Stimulated activated CD8-positive, alpha-beta memory T cell treated with anti-CD3 and anti-CD28 coated beads, Interleukin-7, amount 100 ng/mL, for 4 hours (primary cell): ENCODE results near the gene FIS1.
"Not testable (repeated sequence)": the region's sequence is repeated elsewhere in the genome, so short reads cannot be mapped to it uniquely, and the experiment has no call there.

Source experiments
- DNase-seq, 2 donors: peaks; one replicate each; pipeline ENCODE4 v3.0.0-alpha.2; 2020; ENCODE audit warnings: low read depth in 2 of 2

FIS1 gene

GRCh38 chr7:101244375-101245146 lies at the start of gene FIS1:
TSS of gene FIS1 (minus strand) at chr7:101245081. CDS start at chr7:101245004, 77 bp downstream.
- DNase-seq, result peak; percentile 81 to 92

DNA sequence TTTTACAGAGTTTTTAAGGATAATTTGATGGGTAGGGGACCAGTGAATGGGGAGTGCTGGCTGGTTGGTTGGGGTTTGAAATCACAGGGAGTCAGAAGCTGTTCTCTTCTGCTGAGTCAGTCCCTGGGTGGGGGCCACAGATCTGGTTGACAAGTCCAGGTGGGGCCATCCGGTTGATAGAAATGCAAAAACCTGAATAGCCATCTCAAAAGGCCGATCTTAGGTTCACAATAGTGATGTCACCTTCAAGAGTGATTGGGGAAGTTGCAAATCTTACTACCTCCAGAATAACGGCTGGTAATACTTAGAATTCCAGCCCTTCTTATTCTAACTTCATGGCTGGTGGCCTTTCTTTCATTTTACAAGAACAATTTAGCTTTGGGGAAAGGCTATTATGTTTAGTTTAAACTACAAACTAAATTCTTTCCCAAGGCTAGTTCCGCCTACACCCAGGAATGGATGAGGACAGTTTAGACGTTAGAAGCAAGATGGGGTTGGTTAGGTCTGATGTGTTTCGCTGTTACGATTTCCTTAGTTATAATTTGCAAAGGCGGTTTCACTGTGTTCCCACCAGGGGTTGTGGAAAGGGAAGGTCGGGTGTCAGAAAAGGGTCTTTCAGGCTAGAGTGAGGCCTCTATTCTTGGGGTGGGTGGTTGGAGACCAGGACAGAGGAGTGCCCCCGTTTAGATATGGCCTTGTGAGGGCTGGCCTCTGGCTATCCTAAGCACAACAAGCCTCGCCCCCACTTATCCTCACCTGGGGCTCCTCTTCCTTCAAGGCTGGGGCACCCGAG lies 49.4 kb upstream of the FIS1 start:
- DNase-seq, result no peak

DNA sequence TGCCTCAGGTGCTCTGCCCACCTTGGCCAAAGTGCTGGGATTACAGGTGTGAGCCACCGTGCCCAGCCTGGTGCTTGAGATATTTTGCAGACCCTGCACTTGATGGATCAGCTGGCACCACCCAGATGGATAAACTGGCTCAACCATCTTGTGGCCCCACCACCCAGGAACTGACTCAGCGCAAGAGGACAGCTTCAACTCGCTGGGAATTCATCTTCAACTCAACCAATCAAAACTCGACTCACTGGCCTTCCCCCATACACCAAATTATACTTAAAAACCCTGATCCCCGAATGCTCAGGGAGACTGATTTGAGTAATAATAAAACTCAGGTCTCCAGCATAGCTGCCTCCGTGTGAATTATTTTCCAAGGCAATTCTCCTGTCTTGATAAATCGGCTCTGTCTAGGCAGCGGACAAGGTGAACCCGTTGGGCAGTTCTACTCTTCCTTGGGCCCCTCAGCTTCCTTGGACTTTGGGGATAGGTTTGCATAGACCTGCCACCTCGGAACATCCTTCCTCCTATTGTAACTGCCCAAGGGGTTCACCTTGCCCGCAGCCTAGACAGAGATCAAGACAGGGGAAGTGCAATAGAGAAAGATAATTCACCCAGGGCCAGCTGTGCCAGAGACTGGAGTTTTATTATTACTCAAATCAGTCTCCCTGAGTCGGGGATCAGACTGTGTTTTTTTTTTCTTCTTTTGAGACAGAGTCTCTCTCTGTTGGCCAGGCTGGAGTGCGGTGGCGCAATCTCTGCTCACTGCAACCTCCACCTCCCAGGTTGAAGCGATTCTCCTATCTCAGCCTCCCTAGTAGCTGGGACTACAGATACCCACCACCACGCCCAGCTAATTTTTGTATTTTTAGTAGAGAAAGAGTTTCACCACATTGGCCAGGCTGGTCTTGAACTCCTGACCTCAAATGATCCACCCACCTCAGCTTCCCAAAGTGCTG lies 48.5 kb upstream of the FIS1 start:
- DNase-seq, result not testable (repeated sequence)

DNA sequence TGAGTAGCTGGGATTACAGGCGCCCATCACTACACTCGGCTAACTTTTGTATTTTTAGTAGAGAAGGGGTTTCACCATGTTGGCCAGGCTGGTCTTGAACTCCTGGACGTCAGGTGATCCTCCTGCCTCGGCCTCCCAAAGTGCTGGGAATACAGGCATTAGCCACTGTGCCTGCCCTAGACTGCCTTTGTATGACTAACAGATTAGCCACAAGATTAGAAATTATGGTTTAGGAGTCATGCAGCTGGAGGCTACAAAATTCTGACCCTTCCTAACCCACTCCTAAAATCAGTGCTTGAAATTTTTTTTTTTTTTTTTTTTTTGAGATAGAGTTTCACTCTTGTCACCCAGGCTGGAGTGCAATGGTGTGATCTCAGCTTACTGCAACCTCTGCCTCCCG lies 47.7 kb upstream of the FIS1 start:
- not testable (repeated sequence) for DNase-seq

DNA sequence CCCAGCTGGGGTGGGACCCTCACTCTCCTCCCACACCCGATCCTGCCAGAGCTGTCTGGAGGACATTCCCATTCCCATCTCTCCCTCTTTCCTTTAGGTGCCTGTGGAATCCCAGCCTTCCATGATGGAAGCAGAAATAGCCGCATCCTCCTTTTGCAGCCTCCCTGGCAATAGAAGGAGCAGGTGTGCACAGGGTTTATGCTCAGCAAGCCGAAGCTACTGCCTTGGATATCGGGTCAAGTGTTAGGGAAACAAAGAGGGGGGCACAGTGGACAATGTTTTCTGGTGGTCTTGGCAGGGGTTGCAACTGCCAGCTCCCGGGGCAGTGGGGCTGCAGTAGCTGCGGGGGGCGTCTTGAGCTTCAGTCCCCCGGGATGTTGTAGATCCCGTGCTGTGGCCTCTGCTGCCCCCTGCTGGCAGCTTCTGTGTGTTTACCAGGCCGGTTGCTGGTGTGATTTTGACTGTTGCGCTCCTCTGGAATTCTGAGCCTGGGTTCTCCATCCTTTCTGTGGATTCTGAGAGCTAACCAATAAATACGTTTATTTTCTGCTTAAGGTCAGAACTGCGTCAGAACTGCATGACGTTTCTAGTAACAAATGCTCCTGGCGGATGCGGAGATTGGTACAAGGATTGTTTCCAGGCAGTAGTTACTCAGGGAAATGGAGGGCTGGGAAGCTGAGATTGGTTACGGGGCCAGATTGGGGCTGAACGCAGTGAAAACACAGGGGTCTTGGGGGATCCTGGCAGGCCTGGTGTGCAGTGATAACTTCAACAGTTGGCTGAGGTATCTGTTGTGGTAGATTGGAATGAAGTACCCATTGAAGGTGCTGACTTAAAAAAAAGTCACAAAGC lies 45.5 kb upstream of the FIS1 start:
- DNase-seq, result peak; percentile 20 to 42

DNA sequence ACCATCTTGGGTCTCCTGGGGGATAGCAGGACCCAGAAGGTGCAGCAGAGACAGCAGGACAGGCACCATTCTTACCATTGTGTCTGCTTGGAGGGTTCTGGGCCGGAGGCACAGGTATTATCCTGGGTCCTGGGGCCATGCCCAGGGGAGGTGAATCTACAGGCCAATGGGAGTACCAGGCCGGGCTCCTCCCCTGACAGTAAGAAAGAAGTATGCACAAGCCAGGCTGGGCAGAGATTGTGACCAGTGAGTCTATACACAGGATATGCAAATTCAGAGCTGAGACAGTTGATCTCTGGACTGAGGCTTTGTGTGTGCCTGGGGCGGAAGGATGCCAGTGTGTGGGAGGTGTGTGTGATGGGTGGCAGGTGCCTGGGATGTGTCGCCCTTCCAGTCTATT lies 44.8 kb upstream of the FIS1 start:
- not testable (repeated sequence) for DNase-seq

DNA sequence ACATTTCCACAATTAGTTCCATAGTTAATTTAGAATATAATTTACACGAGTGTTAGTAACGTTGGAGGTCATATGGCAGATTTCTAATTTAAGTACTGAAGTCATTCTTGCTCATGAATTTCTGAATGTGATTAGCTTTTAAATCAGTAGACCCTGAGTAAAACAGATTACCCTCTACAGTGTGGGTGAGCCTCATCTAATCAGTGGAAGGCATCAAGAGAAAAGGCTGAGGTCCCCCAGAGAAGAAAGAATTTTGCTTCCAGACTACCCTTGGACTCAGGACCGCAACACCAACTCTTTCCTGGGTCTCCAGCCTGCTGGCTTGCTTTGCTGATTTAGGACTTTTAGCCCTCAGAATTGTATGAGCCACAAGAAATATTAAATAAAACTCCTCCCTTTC lies 43.6 kb upstream of the FIS1 start:
- no peak for DNase-seq

DNA sequence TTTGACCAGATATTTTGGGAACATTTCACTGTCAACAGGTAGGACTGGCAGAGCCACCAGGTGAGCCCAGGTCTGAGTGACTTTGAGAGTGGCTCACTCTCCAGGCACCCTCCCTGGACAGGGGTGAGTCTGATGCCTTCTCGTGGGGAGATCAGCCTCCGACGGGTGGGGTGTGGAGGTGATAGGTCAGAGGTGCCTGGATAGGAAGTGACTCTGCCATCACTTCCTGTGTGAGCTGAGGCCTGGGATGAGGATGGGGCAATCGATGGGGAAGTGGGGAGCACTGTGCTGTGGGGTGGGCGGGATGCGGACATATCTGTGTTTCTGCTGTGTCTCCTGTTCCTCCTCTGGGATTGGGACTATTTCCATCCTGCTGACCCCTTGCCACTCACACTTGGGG lies 42.2 kb upstream of the FIS1 start:
- no peak for DNase-seq

GRCh38 chr7:101285880-101286279 lies 41.0 kb upstream of the FIS1 start:
- not testable (repeated sequence) for DNase-seq

GRCh38 chr7:101285171-101285570 lies 40.3 kb upstream of the FIS1 start:
- DNase-seq, result no peak

DNA sequence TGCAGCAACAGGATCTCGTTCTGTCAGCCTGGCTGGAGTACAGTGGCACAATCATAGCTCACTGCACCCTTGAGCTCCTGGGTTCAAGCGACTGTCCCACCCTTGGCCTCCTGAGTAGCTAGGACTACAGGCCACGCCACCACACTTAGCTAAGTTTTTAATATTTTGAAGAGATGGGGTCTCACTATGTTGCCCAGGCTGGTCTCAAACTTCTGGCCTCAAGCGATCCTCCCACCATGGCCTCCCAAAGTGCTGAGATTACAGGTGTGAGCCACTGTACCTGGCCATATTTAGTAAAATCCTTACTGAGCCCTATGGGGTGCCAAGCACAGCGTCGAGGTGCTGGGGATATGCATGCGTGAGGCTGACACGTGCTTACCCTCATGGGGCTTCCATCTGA lies 36.0 kb upstream of the FIS1 start:
- DNase-seq, result not testable (repeated sequence)

DNA sequence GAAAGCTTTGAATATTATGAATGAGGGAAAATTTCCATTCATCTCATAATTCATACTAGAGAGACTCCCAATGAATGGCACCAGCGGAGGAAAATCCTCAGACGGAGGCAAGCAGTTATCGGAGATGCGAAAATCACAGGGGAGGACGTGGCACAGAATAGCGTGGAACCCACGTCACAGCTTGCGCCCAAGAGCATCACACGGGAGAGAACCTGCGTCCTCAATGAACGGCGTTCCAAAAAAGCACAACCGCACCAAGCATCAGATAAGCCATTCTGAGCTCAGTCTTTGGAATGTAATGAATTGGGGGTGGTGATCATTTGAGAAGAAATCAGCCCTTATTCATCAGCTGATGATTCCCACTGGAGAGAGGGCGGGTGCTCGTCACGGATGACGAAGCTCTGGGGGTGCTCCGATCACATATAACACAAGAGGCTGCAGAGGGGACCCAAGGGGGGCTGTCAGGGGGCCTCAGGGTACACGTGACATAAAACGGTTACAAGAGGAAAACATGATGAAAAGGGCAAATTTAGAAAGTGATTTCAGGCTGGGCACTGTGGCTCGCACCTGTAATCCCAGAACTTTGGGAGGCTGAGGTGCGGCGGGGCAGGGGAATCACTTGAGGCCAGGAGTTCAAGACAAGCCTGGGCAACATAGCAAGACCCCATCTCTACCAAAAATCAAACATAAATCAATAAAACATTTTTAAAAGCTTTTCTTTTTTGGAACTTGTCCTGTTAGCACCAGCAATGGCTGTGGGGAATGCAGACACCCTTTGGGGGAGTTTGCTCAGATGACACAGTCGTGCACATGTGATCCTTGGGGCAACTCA lies 33.8 kb upstream of the FIS1 start:
- no peak for DNase-seq

DNA sequence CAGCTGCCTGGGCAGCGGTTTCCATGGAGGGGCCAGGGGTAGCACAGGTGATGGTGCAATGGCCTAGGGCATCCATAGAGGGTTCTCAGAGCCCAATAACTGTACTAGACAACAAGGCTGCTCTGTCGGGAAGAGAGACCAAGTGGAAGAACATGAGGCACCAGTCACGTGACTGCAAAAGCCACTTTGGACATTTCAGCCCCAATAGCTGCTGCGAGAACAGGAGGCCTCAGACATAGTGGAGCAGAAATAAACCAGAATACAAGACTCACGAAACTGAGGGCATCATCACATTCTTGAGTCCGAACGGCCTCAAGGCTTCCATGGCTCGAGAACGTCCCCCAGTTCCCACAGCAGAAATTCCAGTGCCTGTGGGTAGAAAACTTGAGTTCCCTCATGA lies 32.3 kb upstream of the FIS1 start:
- no peak for DNase-seq

- no peak for DNase-seq
Measured at GRCh38 chr7:101273206-101273605, 28.3 kb upstream of the FIS1 start.

- no peak for DNase-seq
Measured at GRCh38 chr7:101271021-101271420, 26.1 kb upstream of the FIS1 start.

- DNase-seq, result no peak
Measured at GRCh38 chr7:101269664-101270063, 24.8 kb upstream of the FIS1 start.

GRCh38 chr7:101265622-101266516 lies 21.0 kb upstream of the FIS1 start:
- no peak for DNase-seq

GRCh38 chr7:101264102-101264706 lies 19.3 kb upstream of the FIS1 start:
- not testable (repeated sequence) for DNase-seq
